Fibroblast of peridontal ligament (primary cell): ENCODE measurements around the gene RBM7.

Experiments
- DNase-seq: peaks from one replicate; pipeline ENCODE4 v3.0.0-alpha.2; 2010; ENCODE audit errors: extremely low read depth

Gene RBM7

GRCh38 chr11:114447892-114448291 lies 47.4 kb downstream of the RBM7 start:
- DNase-seq = peak; percentile 91

- DNase-seq = peak; percentile 29
These were observed 48.5 kb downstream of the RBM7 start for GRCh38 chr11:114448749-114449482.

- no peak for DNase-seq
These were observed 49.4 kb downstream of the RBM7 start for GRCh38 chr11:114449845-114450244.

GRCh38 chr11:114452399-114452798 lies 51.9 kb downstream of the RBM7 start:
- no peak for DNase-seq
